Measurements from ENCODE around the gene DCC. TPM values are rescaled to one million over a fixed set of nuclear protein-coding genes. Genes with fewer than 3 reads are reported as not detected.

Gene DCC
- total and polyA plus RNA-seq, 2 of the 8 experiments (the other 6 are each of a cell fraction or from before 2014, with no cell fraction given) = 0.14 to 1.4 TPM

GRCh38 chr18:53408271-53408670, 1068.3 kb downstream of the DCC start:
- Histone ChIP-seq H3K4me3 (ENCODE audit: extremely low read depth in 1 of 4, insufficient read depth in 2 of 4, low read depth in 3 of 4, low read length in 4 of 4) (no peak overlapping the region), H3K27me3 (replicated peaks in 1 of 4; ENCODE audit: control insufficient read depth in 3 of 4, extremely low read depth in 1 of 4, insufficient read depth in 3 of 4, low read length in 3 of 4) (no peaks in the 10 kb centered on the region), H3K4me2 (ENCODE audit: insufficient read depth in 1 of 2, low read depth in 2 of 2, low read length in 2 of 2) (no peak overlapping the region), H3K4ac (replicated peaks; ENCODE audit: insufficient read length, low read depth, low read length) (no peak overlapping the region), H3K79me1 (ENCODE audit: low read depth, low read length) (no peaks in the 10 kb centered on the region), H2BK120ac (replicated peaks; ENCODE audit: low read depth, low read length) (no peak overlapping the region), H3K79me2 (ENCODE audit: control insufficient read depth in 1 of 2, insufficient read depth in 2 of 2, low read length in 2 of 2) (no peaks in the 10 kb centered on the region), H3K18ac (ENCODE audit: extremely low read depth, low read length) (no peak overlapping the region), H3K27ac (ENCODE audit: low read depth, low read length) (no peak overlapping the region), H3K14ac (ENCODE audit: insufficient read length) (no peak overlapping the region), H2AFZ (ENCODE audit: low read length) (no peak overlapping the region), H2BK20ac (ENCODE audit: low read length) (no peak overlapping the region), H4K91ac (replicated peaks; ENCODE audit: insufficient read length, low read length) (no peak overlapping the region), H2BK12ac (ENCODE audit: low read depth, low read length) (no peak overlapping the region), H4K5ac (ENCODE audit: insufficient read length, low read depth, low read length) (no peak overlapping the region), H3K56ac (replicated peaks; ENCODE audit: insufficient read length, low read depth, low read length) (no peak overlapping the region), H3K23ac (ENCODE audit: insufficient read length) (no peak overlapping the region), H4K20me1 (replicated peaks in 1 of 2; ENCODE audit: control insufficient read depth in 1 of 2, insufficient read depth in 2 of 2, low read length in 2 of 2) (no peaks in the 10 kb centered on the region), H2BK5ac (ENCODE audit: low read depth, low read length) (no peak overlapping the region), H3K9me3 (ENCODE audit: insufficient read depth in 2 of 2, low read depth in 1 of 2, low read length in 1 of 2) (no peaks in the 10 kb centered on the region), H2BK15ac (ENCODE audit: low read length) (no peak overlapping the region), H2AK5ac (ENCODE audit: low read depth, low read length) (no peak overlapping the region), H4K8ac (ENCODE audit: extremely low read depth, insufficient read depth, low read length) (no peak overlapping the region), H3K4me1 (replicated peaks in 1 of 4; ENCODE audit: control insufficient read depth in 3 of 4, insufficient read depth in 4 of 4, low read length in 3 of 4) (no peaks in the 10 kb centered on the region), H3K23me2 (ENCODE audit: low read depth, low read length) (no peaks in the 10 kb centered on the region), H3K9ac (replicated peaks in 1 of 4; ENCODE audit: extremely low read depth in 1 of 4, low read depth in 3 of 4, low read length in 3 of 4) (no peak overlapping the region), H3K36me3 (ENCODE audit: control insufficient read depth in 2 of 4, insufficient read depth in 4 of 4, low read length in 3 of 4) (no peaks in the 10 kb centered on the region)
- no peak for DNase-seq (ENCODE audit: low read depth in 1 of 2, low spot score in 2 of 2)
- ChIA-PET CTCF (ENCODE audit: partially characterized antibody) (no interaction called here), POLR2A (ENCODE audit: partially characterized antibody) (no interaction called here)
- TF ChIP-seq GABPA (IDR thresholded peaks at IDR 0.05; ENCODE audit: borderline replicate concordance, insufficient read depth, low read length) (no peak), RAD21 (IDR thresholded peaks at IDR 0.05 in 1 of 2, conservative IDR thresholded peaks at IDR 0.05 in 1 of 2; ENCODE audit: low read depth in 2 of 2, low read length in 2 of 2) (no peak), PHF8 (conservative IDR thresholded peaks at IDR 0.05; ENCODE audit: low read depth, low read length) (no peak), TAF1 (IDR thresholded peaks at IDR 0.05; ENCODE audit: low read depth, low read length) (no peak), NANOG (IDR thresholded peaks at IDR 0.05; ENCODE audit: insufficient read depth, low read depth, low read length, poor library complexity, severe bottlenecking) (no peak), TAF7 (optimal IDR thresholded peaks at IDR 0.05; ENCODE audit: borderline replicate concordance, low read depth, low read length) (no peak), SUZ12 (IDR thresholded peaks at IDR 0.05; ENCODE audit: low read length) (no peak), BACH1 (IDR thresholded peaks at IDR 0.05; ENCODE audit: low read length) (no peak)
- WGBS, 2 experiments (ENCODE audit: extremely low coverage in 1 of 2, insufficient coverage in 1 of 2, insufficient read length in 1 of 2, insufficient replicate concordance in 2 of 2, low coverage in 1 of 2, low lambda C conversion rate in 2 of 2, missing lambda C conversion rate in 1 of 2) = 94% methylated on average over 5 of the region's 5 CpGs; no CpG with 5 or more reads in 1 of the 2 experiments
- FAIRE-seq = no peak

All from H1 (cell line).